Mesothelial cell of epicardium (in vitro differentiated cells): ENCODE measurements around the gene ZNF385D. TPM values are rescaled to one million over a fixed set of nuclear protein-coding genes. Genes with fewer than 3 reads are reported as not detected.

ENCODE experiments used
- DNase-seq, 2 experiments: peaks; one replicate each; pipeline ENCODE4 v3.0.0; 2021; ENCODE audit warnings: low spot score in 2 of 2; ENCODE audit not compliant: unreplicated experiment in 2 of 2
- H3K27ac Mint-ChIP-seq: 2 replicates; pipeline ENCODE4 v1.8.0; 2021; ENCODE audit warnings: mixed read lengths
- H3K27me3 Mint-ChIP-seq: 2 replicates; pipeline ENCODE4 v1.8.0; 2021; ENCODE audit warnings: low read depth, mixed read lengths
- H3K36me3 Mint-ChIP-seq: 2 replicates; pipeline ENCODE4 v1.8.0; 2021; ENCODE audit warnings: mixed read lengths
- H3K4me1 Mint-ChIP-seq: 2 replicates; pipeline ENCODE4 v1.8.0; 2021; ENCODE audit warnings: mixed read lengths
- H3K4me3 Mint-ChIP-seq: 2 replicates; pipeline ENCODE4 v1.8.0; 2021; ENCODE audit warnings: mild to moderate bottlenecking, moderate library complexity, mixed read lengths
- H3K9me3 Mint-ChIP-seq: 2 replicates; pipeline ENCODE4 v1.8.0; 2021; ENCODE audit warnings: mixed read lengths
- CTCF ChIP-seq: fragments of 200-600 bp; sonication (generic); IDR thresholded peaks from one replicate; pipeline ENCODE4 v1.5.0; 2021; ENCODE audit warnings: antibody characterized with exemption; ENCODE audit not compliant: unreplicated experiment
- total RNA-seq: library from RNA; stranded (reverse); gene quantifications from 3 replicates; pipeline ENCODE4 v1.2.1, GENCODE V29; 2021

Gene ZNF385D
- total RNA-seq, 1 donor from 2014 or later = 3.7 TPM

DNA sequence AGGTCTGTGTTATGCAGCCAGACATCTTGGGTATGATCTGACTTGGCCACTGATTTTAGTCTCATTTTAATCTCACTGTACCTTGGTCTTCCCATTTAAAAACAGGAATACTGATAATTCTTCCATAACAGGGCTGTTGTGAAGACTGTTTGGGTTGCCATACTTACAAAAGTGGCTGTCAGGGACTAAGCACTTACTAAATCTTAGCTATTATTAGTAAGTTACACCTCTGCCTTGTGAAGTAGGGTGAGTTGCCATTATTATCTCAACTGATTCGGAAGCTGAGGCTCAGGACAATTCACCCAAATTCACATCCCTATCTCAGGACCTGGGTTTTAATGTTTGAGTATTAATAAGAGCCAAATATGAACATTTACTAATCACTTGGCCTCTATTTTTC is 12.7 kb downstream of the ZNF385D start:
- Mint-ChIP-seq H3K4me3 (no peak overlapping the region), H3K36me3 (no peaks in the 10 kb centered on the region), H3K27me3 (peaks cover 6% of the 10 kb centered on the region), H3K27ac (no peak overlapping the region), H3K4me1 (peaks cover 3% of the 10 kb centered on the region), H3K9me3 (no peaks in the 10 kb centered on the region)
- DNase-seq = no peak
- TF ChIP-seq CTCF = no peak

GRCh38 chr3:21734746-21735145 is 16.3 kb downstream of the ZNF385D start:
- H3K27ac Mint-ChIP-seq = no peak overlapping the region
- peaks cover 9% of the 10 kb centered on the region for H3K9me3 Mint-ChIP-seq
- no peak for DNase-seq
- H3K4me1 Mint-ChIP-seq = peaks cover 5% of the 10 kb centered on the region
- TF ChIP-seq CTCF = no peak
- peaks cover 6% of the 10 kb centered on the region for H3K27me3 Mint-ChIP-seq
- no peaks in the 10 kb centered on the region for H3K36me3 Mint-ChIP-seq
- no peak overlapping the region for H3K4me3 Mint-ChIP-seq

DNA sequence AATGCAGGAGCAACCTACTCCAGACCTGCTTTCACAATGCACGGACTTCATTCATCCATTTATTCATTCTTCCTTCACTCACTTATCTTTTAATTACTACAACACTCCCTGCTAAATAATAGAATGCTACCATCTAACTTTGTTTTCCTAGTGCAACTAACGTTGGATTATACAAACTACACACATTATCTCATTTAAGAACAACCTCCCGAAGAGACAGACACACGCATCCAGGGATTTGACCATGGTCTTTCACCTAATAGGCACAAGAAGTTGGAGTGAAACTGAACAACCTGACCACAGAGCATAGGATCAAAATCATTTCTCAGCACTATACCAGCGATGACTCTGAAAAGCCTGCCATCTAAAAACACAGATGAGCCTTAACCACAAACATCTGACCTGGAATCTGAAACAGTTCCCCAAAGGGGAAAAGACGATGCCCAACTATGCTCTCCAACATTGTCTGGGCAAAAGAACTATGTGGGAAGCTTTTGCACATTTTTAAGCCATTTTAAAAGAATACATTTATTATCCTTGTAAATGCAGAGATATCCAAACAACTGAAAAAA is 21.0 kb downstream of the ZNF385D start:
- H3K4me3 Mint-ChIP-seq = no peak overlapping the region
- peaks cover 12% of the 10 kb centered on the region for H3K4me1 Mint-ChIP-seq
- TF ChIP-seq CTCF = no peak
- H3K27me3 Mint-ChIP-seq = no peaks in the 10 kb centered on the region
- DNase-seq = no peak
- peaks cover 34% of the 10 kb centered on the region for H3K9me3 Mint-ChIP-seq
- H3K36me3 Mint-ChIP-seq = no peaks in the 10 kb centered on the region
- no peak overlapping the region for H3K27ac Mint-ChIP-seq

GRCh38 chr3:21729331-21729730 is 21.7 kb downstream of the ZNF385D start:
- Mint-ChIP-seq H3K4me3 (no peak overlapping the region), H3K27me3 (no peaks in the 10 kb centered on the region), H3K4me1 (peaks cover 10% of the 10 kb centered on the region), H3K27ac (peak overlapping the region; percentile 18), H3K36me3 (no peaks in the 10 kb centered on the region), H3K9me3 (peaks cover 38% of the 10 kb centered on the region)
- DNase-seq = no peak
- no peak for TF ChIP-seq CTCF

DNA sequence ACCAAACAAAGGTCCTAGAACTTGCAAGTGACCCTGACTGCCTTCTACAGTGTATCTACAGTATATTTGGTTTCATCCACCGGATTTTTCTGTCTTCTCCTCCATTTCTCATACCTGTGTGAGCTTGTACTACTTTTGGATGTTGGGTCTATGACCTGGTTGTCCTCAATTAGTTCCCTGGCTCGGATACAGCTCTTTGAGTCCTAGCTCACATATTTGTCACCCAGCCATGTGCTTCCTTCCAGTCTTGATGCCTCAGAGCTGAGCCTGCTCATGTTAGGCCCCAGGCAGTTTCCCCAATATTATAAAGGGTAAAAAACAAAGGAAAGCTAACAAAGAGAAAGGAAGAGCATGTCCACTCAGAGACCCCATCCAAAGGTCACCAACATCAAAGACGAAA is 28.2 kb downstream of the ZNF385D start:
- H3K4me1 Mint-ChIP-seq = no peaks in the 10 kb centered on the region
- no peak for DNase-seq
- H3K36me3 Mint-ChIP-seq = no peaks in the 10 kb centered on the region
- H3K4me3 Mint-ChIP-seq = no peak overlapping the region
- no peak for TF ChIP-seq CTCF
- no peaks in the 10 kb centered on the region for H3K27me3 Mint-ChIP-seq
- H3K27ac Mint-ChIP-seq = no peak overlapping the region
- peaks cover 38% of the 10 kb centered on the region for H3K9me3 Mint-ChIP-seq

DNA sequence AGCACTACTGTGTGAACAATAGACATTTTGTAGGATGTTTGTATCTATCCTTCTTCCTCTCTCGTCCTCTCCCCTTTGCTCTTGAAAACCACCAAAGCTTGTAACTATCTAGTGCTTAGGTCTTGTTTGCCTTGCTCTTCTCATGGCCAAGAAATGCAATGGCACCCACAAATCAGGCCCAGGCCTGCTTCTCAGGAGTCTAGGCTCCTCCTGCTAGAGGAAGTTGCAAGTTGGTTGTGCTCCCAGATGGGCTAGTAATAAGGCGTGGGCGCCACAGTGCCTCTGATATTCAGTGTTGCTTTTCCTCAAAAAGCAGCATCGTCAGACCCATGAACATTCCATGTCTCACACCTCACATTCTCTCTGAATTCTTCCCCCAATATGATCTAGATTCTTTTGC is 28.7 kb downstream of the ZNF385D start:
- H3K27ac Mint-ChIP-seq = no peak overlapping the region
- DNase-seq = no peak
- no peak overlapping the region for H3K4me3 Mint-ChIP-seq
- no peaks in the 10 kb centered on the region for H3K36me3 Mint-ChIP-seq
- TF ChIP-seq CTCF = no peak
- H3K9me3 Mint-ChIP-seq = peaks cover 36% of the 10 kb centered on the region
- H3K4me1 Mint-ChIP-seq = no peaks in the 10 kb centered on the region
- no peaks in the 10 kb centered on the region for H3K27me3 Mint-ChIP-seq
